GM19467 (cell line): ENCODE data around the gene SMIM1.
A peak's percentile ranks its signal among the peaks of the same experiment; 100 is the strongest.
"Not testable (repeated sequence)": the region's sequence is repeated elsewhere in the genome, so short reads cannot be mapped to it uniquely, and the experiment has no call there.

ENCODE experiments used
- ATAC-seq: cut with Tn5 transposase; IDR thresholded peaks from one replicate; pipeline ENCODE4 v1.9.1; 2021; ENCODE audit warnings: mild to moderate bottlenecking, moderate library complexity; ENCODE audit not compliant: unreplicated experiment

SMIM1 gene

DNA sequence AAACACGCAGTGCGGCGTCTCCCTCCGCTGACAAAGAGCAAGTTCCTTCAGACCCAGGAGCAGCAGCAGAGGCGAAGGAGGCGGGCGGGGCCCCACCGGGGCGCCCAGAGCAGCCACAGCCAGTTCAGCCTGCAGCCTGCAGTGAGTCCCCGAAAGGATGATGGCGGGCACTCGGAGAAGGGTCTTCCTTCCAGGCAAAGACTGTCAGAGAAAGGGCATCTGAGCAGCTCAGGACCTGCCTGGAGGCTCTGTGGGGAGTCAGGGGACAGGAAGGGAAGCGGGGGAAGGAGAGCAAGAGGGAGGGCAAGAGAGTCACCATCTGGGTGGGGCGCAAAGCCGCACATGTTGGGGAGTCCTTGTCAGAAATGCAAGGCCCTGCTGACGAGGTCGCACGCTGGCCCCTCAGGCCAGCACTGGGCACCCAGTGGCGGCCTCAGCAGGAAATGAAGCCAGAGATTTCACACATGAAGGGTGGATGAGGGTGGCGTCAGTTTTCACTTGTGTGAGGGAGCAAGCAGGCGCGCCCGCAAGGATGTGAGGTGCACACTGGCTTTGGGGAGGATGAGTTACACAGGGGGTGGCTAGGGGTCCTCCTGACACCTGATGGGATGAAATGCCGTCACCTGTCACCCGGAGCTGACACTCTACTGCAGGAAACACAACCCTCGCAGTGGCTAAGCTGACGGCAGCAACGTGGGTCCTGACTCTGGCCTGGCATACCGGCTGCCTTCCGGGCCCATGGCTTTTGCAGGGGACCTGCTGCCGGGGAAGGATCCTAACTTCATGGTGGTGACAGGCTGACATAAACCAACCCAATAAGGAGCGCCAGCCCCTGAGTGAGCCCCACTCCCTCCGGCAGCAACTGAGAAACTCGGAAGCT, 17.1 kb downstream of the SMIM1 start:
- ATAC-seq = no peak

DNA sequence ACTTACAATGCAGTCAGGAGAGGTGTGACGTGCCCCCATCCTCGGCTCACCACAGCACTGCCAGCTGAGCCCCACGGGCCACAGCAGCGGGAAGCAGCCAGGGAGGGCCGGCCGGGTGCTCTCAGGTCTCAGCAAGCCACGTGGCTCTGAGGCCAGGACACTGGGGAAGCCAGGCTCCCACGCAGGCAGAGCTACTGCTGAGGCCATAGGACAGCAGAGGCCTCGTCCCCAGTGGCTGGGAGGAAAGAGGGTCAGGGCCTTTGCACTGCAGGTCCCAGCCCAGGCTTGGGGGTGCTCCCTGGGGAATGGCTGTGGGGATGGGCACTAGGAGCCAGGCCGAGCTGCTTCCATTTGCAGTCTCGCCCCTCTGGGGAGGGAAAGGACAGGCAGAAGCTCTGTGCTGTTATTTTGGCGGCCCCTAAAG, 18.0 kb downstream of the SMIM1 start:
- ATAC-seq = no peak

DNA sequence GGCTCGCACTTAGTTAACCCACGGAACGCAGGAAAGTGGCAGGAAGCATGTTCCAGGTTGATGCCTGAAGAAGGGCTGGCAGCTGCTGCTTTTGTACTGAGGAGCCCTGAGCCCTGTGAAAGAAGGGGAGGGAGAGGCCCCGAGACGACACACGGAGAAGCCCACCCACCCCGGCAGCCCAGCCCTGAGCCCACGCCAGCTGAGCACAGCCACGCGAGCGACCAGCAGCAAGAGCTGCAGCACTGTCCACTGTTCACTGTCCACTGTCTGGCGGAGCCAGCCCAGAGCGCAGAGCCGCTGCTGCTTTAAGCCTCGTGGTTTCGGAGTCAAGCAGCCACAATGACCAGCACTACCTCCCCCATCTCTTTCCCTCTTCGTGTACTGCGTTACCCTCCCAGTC, 18.4 kb downstream of the SMIM1 start:
- ATAC-seq = no peak

DNA sequence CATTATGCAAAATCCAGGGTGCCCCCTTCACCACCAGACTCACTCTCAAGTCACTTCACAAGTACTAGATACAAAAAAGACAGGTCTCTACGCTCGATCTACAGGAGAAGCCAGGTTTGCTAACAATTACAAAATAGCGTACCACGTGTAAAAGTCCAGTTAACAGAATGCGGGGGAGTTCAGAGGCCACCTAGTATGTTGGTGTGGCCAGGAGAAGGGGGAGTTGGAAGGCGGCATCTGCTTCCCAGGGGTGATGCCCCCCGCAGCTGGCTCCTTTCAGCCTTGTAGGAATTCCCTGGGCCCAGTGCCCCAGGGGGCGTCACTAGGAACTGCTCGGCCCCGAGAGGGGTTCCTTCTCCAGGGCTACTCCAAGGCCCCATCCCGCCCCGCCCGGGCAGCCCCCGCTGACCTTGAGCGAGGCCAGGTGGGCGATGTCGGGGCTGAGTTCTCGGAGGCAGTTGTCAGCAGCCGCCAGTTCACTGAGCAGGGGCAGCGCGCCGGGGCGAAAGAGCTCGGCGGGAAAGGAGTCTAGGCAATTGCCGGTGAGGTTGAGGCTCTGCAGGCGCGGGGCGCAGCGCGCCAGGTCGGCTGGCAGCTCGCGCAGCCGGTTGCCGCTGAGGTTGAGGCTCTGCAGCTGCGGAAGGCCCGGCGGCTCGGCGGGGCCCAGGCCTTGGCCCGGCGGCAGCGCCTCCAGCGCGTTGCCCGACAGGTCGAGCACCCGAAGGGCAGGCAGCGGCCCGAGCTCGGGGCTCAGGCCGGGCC, 23.1 kb downstream of the SMIM1 start:
- peak; percentile 20 for ATAC-seq

DNA sequence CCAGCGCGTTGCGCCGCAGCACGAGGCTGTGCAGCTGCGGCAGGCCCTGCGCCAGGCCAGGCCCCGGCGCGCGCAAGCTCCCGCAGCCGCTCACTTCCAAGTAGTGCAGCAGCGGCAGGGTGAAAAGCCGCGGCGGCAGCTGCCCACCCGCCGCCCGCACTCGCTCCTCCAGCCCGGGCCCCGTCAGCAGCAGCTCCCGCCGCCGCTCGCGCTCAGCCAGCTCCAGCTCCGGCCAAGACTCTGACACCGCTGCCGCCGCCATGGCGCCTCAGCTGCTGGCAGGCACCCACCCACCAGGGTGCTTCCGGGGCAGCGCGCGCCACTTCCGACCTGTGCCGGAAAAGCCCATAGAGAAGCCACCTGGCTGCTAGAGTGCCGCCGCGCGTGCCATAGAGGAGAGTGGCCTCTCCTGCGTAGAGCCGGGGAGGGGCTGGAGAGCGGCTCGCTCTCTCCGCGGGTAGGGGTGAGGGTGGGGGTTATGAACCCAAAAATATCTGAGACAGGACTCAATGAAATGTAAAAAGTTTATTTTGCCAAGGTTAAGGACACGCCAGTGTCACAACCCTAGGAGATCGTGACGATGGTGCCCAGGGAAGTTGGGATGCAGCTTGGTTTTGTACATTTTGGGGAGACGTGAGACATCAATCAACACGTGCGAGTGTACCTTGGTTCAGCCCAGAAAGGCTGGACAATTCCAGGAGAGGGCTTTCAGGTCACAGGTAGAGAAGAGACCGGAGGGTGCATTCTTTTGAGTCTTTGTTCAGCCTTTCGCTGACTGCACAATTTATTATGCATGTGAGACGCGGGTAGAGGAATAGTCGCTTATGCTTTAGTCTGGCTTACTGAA, 23.9 kb downstream of the SMIM1 start, which contains the start of gene LRRC47:
TSS of gene LRRC47 (minus strand) at position 284 of the 847 bp plus-strand sequence. CDS start at position 262, 22 bp downstream.
- ATAC-seq = peak; percentile 98

DNA sequence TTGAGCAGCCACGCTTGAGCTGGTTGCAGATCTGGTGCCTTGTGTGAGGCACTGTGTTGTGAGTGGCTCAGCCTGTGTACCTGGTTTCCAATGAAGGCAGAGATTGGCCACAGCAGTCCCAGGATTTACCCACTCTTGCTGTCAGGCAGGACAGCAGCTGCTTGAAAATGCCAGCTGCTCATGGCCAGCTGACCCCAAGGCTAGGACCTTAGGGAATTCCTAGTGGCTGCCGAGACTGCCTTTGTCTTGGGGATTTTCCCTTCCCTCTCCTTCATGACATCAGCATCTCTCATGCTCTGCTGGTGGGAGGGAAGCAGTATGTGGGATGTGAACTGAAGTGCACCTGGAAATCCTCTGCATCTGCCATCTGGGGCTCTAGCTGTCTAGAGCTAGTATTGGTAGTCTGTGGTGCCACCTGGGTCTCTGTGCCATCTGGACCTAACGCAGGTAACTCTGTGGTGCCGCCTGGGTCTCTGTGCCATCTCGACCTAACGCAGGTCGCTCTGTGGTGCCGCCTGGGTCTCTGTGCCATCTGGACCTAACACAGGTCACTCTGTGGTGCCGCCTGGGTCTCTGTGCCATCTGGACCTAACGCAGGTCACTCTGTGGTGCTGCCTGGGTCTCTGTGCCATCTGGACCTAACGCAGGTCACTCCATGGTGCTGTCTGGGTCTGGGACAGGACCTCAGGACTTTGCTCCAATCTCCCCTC, 27.6 kb downstream of the SMIM1 start:
- no peak for ATAC-seq

DNA sequence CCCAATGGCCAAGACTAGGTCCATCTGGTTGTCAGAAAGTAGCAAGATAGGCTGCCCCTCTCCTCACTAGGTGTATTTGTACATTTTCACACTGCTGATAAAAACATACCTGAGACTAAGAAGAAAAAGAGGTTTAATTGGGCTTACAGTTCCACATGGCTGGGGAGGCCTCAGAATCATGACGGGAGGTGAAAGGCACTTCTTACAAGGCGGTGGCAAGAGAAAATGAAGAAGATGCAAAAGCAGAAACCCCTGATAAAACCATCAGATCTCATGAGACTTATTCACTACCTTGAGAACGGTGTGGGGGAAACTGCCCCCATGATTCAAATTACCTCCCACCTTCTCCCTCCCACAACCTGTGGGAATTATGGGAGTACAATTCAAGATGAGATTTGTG, 28.2 kb downstream of the SMIM1 start:
- ATAC-seq = not testable (repeated sequence)

DNA sequence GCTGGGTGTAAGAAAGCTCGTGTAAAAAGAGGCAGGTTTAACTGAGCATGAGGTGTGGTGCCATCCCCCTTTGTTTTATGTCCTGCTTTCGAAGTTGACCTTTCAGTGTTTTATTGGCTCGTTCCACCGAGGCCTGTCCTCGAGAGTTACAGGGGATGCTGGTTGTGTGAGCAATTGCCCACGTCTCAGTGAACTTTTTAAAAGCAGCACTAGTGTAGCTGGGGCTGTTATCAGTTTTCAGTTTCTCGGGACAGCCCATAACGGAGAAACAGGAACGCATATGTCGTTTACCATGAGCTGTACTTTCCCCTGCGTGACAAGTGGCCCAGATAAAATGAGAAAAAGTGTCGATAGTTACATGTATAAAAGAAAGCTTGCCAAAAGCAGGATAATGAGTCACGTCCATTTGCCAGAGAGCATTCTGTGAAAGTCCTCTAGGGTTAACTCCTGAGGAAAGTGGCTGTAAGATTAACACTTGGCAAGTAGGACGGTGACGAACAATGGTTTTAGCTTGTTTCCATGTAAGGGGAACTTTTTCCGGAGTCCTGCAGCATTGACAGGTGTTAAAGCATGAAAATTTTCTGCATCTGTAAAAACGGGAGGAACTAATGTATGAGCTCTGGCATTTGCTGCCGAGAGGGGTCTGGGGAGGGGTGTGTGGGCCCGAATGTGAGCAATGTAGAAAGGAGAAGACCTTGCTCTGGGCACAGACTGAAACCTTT, 31.5 kb downstream of the SMIM1 start:
- no peak for ATAC-seq

DNA sequence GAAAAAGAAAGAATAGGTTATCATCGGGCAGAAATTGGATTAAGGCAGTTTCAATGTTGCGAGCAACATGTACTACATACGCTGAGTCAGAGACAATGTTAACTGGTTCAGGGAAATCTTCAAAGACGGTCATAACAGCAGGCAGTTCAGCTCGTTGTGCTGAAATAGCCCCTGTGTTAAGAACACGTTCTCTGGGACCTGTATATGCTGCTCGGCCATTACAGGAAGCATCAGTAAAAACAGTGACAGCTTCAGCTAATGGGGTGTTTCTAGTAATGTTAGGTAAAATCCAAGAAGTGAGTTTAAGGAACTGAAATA, 32.0 kb downstream of the SMIM1 start:
- not testable (repeated sequence) for ATAC-seq

DNA sequence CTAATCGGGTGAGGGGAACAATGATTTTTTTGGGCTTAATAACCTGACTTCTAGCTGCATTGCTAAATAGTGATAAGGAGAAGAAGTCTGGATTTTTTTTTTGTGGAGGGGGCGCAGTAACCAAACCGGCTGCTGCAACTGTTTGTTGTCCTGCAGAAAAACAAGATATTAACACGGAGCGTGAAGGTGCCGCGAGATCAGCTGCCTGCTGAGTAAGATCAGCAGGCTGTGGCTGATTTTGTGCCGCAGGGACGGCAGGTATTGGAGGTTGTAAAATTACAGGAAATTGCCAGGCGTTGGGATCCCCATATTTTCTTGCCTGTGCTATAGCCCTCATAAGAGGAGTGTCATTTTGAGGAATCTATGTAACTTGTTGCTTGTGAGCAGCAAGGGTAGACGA, 32.5 kb downstream of the SMIM1 start:
- no peak for ATAC-seq

DNA sequence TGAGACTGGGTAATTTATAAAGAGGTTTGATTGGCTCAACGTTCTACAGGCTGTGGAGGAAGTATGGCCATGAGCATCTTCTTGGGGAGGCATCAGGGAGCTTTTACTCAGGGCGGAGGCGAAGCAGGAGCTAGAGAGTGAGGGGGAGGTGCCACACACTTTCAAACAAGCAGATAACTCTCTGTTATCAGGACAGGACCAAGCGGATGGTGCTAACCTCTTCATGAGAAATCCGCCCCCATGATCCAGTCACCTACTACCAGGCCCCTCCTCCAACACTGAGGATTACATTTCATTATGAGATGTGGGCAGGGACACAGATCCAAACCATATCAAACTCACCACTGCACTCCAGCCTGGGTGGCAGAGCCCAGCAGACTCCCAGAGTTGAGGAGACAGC, 35.2 kb downstream of the SMIM1 start:
- ATAC-seq = no peak

DNA sequence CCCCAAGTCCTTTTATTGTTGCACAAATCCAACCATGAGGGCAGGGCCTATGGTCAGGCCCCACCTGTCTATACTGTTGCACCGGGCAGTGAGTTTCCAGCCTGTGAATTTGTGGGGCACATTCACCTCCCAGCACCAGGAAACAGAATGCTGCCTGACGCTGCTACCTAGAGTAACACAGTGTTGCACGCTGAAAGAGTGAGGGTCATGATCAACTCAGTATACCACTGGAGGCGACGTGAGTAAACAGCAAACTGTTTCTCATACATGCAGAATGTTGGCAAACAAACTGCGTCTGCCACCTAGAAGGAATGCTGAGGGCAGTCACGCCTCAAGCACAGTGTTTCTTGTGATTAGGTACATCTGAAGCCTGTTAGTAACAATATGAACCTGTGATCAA, 37.1 kb downstream of the SMIM1 start:
- ATAC-seq = no peak

DNA sequence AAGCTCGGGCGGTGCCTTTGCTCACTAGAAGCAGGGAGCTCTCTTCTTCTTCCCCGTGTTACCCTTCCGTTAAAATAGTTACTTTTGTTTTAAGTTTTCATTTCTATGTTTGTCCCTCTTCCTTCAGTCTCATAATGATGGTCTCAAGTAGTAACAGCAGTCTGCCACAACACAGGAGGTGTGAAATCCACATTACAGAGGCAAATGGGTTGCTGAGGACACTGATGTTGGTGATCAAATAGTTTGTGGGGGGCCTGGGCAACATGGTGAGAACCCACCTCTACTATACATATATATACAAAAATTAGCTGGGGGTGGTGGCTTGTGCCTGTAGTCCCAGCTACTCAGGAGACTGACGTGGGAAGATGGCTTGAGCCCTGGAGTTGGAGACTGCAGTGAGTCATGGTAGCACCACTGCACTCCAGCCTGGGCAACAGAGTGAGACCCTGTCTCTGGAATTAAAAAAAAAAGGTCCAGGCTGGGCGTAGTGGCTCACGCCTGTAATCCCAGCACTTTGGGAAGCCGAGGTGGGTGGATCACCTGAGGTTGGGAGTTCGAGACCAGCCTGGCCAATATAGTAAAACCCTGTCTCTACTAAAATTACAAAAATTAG, 37.7 kb downstream of the SMIM1 start:
- ATAC-seq = not testable (repeated sequence)

DNA sequence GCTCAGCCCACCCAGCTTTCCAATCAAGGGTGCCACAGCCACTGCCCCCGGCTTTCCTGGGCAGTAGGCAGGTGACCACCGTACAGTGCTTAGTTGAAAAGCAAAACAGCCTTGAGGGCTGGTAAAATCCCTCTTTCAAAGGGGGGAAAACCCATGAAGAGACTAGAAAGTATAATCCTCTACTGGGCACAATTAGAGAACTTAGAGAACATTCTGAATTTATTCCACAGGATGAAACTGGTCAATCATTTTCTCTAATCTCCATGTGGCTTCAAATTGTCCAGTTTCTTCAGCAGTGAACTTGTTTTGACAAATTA, 39.0 kb downstream of the SMIM1 start:
- no peak for ATAC-seq

DNA sequence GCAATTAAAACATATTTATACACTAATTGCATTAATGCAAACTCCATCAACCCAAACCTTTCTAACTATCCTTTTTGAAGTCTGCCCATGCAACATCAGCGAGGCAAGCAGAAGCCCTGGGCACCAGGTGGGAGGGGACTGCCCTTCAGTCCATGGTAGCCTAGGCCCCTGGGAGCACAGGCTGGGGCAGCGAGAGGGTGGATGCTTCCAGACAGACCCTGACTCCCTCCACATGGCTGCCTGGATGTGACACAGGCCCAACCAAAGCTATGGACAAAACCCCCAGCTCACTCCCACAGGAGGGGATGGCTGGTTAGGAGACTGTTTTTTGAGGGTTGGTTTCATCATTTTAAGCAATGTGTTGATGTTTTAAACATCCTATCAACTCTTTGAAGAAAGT, 41.5 kb downstream of the SMIM1 start:
- no peak for ATAC-seq

DNA sequence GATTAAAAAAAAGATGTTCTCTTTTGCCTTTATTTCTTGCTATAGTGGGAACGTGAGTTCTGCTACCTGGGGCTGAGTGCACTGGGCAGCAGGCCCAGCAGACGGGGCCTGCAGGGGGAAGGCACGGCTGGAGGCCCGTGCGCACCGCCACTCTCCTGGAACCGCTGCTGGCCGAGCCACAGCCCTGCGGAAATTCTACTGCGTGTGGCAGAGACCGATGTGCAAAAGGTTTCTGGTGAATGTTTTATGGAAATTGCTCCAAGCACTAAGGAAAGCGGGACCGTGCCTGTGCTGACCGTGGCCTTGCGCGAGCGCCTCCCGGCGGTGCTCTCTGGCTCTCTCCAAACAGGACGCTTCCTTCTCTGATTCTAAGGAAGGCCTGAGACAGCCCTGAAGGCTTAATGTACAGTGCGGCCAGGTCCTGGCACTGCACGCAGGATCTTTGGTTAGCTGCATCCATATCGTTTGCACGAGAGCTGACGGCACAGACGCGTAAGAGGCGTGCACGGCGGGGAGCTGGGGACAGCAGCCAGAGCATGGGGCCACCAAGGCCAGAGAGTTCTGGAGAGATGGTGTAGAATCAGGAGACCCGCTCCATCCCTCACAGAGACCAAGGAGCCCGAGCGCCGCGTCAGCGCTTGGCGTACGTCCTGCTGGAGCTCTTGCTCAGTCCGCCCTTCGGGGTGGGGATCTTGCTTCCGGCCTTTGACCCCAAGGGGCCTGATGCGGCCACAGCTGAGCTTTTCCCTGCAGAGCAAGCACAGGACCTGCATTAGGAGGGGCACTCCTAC, 42.4 kb downstream of the SMIM1 start:
- no peak for ATAC-seq

DNA sequence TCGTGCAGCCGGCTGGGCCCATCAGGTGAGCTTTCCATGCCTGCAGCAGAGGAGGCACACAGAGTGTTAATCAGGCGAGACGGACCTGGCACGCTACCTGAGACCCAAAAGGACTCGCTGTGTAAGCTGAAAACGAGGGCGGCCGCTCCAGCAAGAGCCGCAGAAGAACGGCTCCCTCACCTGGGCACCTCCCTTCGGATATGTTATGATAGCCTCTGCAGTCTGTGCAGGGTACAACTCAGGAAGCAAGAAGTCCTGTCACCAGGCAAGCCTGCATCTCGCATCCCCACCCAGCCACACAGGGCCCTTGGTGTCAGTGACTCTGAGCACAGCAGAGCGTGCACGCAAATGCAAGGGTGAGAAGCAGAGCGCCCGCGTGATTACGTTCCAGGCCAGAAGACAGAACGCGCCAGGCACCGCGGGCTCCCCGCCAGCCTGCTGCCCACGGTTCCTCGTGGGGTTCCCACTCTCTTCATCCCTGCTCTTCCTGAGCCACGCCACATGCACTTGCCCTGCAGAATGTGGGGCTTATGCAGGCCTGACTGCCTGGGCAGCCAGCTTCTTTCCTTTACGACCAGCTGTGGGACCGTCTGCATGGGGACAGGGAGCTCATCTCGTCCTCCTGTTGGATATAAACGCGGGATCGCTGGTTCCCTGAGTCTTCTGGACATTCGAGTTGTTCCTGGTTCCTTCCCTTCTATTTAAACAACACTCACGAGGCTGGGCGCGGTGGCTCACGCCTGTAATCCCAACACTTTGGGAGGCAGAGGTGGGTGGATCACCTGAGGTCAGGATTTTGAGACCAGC, 44.0 kb downstream of the SMIM1 start:
- ATAC-seq = no peak

DNA sequence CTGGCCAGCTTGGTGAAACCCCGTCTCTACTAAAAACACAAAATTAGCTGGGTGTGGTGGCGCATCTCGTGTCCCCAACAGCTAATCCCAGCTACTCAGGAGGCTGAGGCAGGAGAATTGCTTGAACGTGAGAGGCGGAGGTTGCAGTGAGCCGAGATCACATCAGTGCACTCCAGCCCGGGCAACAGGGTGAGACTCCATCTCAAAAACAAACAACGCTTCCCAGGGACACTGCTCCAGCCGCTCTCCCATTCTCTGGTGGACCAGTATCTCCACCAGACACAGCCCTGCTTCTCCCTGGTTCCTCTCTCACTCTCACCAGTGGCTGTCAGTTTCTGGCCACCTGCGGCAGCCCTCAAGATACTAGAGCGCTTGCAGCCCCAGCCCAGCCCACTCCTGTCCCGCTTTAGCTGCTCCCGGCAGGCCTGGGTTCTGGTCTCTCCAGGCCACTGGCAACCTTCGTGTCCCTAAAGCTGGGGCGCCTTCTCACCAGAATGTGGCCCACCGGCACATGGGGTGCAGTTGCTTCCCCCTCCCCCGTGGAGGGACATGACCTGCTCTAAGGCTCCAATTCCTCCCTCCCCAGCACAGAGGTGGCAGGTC, 44.7 kb downstream of the SMIM1 start:
- ATAC-seq = no peak
